AG04449 (cell line): Measurements from ENCODE around the gene PDE1A.

Source experiments
- CTCF ChIA-PET: fragments of 350-600 bp; formaldehyde crosslinking; extraction: SDS; loops from one replicate; lab custom pipeline; 2021; ENCODE audit warnings: antibody characterized with exemption; lab: Yijun Ruan, JAX
- POLR2A ChIA-PET: fragments of 400-600, 350-600 bp; formaldehyde crosslinking; extraction: SDS; loops from one replicate; lab custom pipeline; 2020; ENCODE audit warnings: antibody characterized with exemption, inconsistent platforms; lab: Yijun Ruan, JAX
- DNase-seq: peaks from one replicate; pipeline ENCODE4 v3.0.0-alpha.2; 2010; ENCODE audit warnings: low read depth, low spot score
- H3K4me3 ChIP-seq: 2 replicates; pipeline ENCODE4 v1.5.1; 2011; ENCODE audit warnings: low read depth, mild to moderate bottlenecking, control low read depth, low read length
- CTCF ChIP-seq: IDR thresholded peaks from one replicate; pipeline ENCODE4 v1.5.1; 2011; ENCODE audit warnings: mild to moderate bottlenecking, moderate library complexity, low read length, control low read depth, inconsistent platforms; ENCODE audit not compliant: insufficient read depth; ENCODE audit errors: missing control alignments

PDE1A gene

GRCh38 chr2:182090486-182090885, 336.4 kb downstream of the PDE1A start:
- ChIA-PET POLR2A (no interaction called here), CTCF (interaction anchor here (1.0 to 2.1 kb wide), 3 partner anchors 9 to 12 kb away, joined by 3 to 5 read pairs (median 4); no protein-coding TSS in a partner anchor)
- no peak overlapping the region for H3K4me3 ChIP-seq
- no peak for TF ChIP-seq CTCF
- DNase-seq = no peak
